GM04504 (cell line): ENCODE results near the gene TOR2A.
"Not testable (repeated sequence)": the region's sequence is repeated elsewhere in the genome, so short reads cannot be mapped to it uniquely, and the experiment has no call there.

Experiments
- DNase-seq: peaks from one replicate; pipeline ENCODE4 v3.0.0-alpha.2; 2012; ENCODE audit warnings: low read depth

TOR2A gene

DNA sequence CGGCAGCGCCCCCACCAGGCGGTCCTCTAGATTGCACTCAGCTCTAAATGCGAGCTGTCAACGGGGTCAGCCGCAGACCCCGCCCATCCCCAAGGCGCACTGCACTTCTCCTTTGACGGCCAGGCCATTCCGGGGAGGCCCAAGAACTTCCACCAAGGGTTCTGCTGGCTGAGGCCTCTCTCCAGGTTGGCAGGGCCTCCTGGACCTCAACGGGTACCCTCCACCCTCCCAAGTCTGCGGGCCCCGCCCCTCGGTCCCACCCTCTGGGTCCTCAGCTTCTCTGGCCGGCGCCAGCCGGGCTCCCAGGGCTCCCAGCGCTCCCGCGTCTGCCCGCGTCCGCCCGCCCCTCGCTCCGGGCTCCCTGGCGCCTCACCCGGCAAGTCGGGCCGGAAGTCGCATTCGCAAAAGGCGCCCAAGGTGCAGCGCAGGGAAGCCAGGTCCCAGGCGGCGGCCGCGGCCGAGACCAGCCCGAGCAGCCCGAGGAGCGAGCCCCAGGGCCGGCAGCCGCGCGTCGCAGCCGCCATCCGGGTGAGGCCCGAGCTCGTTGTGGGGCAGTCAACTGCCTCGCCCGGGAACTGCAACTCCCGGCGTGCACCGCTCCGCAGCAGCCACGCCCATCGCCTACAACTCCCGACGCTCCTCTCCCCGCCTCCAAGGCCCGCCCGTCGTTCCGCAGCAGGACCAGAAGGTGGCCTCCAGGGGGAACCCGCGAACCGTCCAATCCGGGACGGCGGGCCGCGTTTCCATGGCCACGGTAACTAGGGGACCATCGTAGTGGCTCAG lies at the start of gene TOR2A:
Gene TOR2A (minus strand): TSS at position 548 of the 783 bp plus-strand sequence. CDS start 24 bp downstream, at position 524.
- DNase-seq: peak; percentile 93

- no peak for DNase-seq
Observed at GRCh38 chr9:127783111-127784008, 48.3 kb upstream of the TOR2A start.

- no peak for DNase-seq
Observed at GRCh38 chr9:127781806-127782205, 46.7 kb upstream of the TOR2A start.

DNA sequence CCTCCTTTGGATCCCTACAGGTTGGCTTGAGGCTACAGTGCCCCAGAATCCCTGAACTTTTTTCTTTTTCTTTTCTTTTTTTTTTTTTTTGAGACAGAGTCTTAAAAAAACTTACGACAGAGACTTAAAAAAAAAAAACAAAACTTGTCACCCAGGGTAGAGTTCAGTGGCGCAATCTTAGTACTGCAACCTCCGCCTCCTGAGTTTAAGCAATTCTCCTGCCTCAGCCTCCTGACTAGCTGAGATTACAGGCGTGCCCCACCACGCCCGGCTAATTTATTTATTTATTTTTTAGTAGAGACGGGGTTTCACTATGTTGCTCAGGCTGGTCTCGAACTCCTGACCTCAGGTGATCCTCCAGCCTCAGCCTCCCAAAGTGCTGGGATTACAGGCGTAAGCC lies 45.8 kb upstream of the TOR2A start:
- DNase-seq: not testable (repeated sequence)

- no peak for DNase-seq
Observed at GRCh38 chr9:127780126-127780885, 45.2 kb upstream of the TOR2A start.

DNA sequence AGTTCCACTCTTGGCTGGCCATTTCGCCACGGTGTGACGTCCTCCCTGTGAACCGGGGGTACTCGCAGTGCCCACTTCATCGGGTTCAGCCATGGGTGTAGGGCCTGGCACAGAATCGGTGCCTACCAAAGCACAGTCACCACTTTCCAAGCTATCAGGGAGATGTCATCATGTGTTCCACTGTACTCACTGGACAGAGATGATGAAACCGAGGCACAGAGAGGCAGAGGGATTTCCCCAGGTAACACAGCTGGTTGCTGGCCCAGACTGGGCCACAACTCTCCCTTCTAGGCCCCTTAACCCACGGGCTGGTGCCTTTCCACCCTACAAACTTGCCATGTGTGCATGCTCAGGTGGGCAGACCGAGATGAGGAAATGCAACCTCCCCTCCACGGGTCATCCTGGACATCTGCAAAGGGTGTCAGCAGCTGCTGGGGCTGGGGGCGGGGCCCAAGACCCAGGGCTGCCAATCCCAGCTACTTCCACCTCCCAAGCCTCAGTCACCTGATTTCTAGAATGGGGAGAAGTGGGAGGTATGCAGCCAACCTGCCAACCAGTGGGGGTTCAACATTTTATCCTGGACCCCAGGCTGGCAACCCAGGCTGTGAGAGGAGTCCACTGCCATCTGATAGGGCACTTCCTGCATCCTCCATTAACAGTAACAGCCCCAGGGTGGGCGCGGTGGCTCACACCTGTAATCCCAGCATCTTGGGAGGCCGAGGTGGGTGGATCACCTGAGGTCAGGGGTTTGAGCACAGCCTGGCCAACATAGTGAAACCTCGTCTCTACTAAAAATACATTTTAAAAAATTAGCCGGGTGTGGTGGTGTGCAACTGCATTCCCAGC lies 44.3 kb upstream of the TOR2A start:
- no peak for DNase-seq

DNA sequence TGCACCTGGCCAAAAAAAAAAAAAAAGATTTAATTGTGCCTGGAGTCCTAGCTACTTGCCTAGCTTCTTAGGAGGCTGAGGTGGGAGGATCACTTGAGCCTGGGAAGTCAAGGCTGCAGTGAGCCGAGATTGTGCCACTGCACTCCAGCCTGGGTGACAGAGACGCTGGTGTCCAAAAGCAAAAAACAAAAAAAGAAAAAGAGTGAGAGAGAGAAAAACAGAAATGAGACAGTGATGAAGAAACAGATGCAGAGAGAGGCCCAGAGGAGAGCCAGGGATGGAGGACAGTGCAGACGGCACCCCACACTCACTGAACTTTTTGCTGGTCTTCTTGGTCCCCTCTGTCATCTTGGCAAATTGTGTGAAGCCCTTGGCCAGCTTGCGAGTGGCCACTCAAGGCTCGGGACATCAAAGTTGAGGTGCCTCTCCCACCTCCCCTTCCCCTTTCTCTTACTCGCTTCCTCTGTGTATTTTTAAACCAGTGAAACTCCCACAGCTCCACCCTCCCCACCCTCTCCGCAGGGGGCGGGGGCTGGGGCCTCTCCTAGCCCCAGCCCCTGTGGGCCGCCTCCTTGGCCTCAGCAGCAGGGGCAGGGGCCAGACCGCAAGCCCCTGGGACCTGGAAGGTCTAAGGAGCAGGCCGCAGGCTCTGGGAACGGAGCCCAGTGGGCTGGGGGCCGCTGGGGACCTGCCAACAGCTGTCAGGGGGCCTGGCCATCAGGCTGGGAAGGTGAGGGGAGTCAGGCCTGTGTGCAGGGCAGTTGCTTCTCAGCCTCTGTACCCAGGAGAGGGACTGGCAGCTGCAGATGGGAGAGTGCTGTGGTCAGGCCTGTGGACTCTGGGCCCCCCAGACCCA lies 43.4 kb upstream of the TOR2A start, which contains the start of gene SH2D3C:
Gene SH2D3C (minus strand): TSS at position 387 of the 856 bp plus-strand sequence. CDS start 39 bp downstream, at position 348.
- no peak for DNase-seq

DNA sequence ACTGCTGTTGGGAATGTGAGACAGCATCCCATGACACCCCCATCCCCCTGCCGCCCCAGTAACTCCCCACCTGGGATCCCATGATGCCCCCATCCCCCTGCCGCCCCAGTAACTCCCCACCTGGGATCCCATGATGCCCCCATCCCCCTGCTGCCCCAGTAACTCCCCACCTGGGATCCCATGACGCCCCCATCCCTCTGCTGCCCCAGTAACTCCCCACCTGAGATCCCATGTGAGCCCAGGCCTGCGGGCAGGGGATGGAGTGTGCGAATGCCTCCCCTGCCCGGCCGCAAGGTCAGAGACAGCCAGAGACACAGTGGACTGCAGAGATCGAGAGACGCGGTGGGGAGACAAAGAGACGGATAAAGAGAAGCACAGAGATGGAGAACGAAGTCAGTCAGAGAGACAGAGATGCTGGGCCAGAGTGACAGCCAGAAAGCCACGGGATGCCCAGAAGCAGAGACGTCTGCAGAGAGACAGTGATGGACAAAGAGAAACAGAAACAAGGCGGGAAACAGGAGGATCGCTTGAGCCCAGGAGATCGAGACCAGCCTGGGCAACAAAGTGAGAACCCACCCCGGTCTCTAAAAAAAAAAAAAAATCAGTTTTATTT lies 42.4 kb upstream of the TOR2A start:
- DNase-seq: no peak

DNA sequence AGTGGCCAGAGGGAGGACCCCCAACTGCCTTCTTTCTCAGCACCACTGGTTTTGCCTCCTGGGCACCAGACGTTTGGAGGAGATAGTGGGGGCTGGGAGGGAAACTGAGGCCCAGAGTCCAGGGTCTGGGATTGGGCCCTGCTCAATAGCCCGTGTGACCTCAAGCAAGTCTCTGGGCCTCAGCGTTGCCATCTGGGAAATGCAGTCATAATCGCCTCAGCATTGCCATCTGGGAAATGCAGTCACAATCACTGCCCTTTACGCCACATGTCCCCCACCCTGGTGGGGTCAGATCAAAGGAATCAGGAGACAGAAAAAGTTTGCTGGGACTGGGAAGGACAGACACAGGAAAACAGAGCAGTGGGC lies 41.8 kb upstream of the TOR2A start:
- DNase-seq: no peak

DNA sequence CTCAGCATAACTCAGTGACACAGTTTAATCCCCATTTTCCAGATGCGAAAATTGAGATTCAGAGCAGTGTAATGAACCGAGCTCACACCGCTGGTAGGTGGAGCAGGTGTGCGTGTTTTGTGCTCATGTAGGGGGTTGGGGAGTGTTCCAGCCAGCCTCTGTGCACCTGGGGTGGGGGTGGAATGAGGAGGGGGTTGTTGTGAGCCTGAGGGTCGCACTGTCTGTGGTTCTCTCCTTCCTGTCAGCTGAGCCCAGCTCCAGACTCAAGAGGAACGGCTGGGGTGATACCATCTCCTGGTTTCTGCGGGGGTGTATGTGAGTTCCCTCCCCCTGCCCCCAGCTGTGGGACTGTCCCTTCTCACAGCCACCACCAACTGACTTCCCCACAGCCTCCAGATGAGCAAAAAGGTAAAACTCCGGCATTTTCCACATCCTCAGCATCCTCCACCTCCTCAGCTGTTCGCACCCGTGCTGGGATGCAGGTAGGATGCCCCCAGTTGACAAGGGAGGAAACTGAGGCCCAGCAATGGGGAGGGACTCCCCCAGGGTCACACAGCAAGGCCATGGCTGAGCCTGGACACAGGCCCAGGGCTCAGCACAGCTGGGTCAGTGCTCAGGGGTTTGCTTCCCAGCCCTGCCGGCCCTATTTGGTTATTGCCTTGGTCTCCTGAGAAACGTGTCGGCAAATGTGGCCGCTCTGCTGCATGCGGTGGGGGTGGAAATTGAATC lies 41.3 kb upstream of the TOR2A start:
- no peak for DNase-seq

GRCh38 chr9:127773981-127774380 lies 38.9 kb upstream of the TOR2A start:
- no peak for DNase-seq

- DNase-seq: no peak
Observed at GRCh38 chr9:127773272-127773671, 38.2 kb upstream of the TOR2A start.

- no peak for DNase-seq
Observed at GRCh38 chr9:127772603-127773002, 37.5 kb upstream of the TOR2A start.

GRCh38 chr9:127771570-127772189 lies 36.6 kb upstream of the TOR2A start:
- DNase-seq: no peak

GRCh38 chr9:127770905-127771569 lies 35.9 kb upstream of the TOR2A start:
- peak; percentile 91 for DNase-seq

DNA sequence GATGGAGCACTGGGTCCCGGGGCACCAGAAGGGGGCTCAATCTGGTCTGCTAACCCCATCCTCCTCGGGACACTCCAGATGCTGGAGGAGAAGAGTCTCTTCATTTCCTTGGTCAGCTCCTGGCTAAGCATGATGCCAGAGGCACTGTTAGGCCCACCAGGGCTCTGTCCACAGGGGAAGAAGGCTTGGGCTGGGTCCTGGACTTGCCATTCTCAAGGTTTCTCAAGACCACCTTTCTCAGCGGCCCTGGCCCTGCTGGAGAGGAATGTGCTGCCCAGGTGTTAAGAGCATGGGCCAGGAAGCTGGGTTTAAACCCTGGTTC lies 35.5 kb upstream of the TOR2A start:
- no peak for DNase-seq

GRCh38 chr9:127769929-127770582 lies 35.0 kb upstream of the TOR2A start:
- no peak for DNase-seq

GRCh38 chr9:127769101-127769500 lies 34.0 kb upstream of the TOR2A start:
- DNase-seq: no peak
